Left ventricle myocardium inferior (tissue), 1 donor: ENCODE measurements around the gene RTN4. TPM values are rescaled to one million over a fixed set of nuclear protein-coding genes. Genes with fewer than 3 reads are reported as not detected.
"Not testable (repeated sequence)": the region's sequence is repeated elsewhere in the genome, so short reads cannot be mapped to it uniquely, and the experiment has no call there.

ENCODE experiments used
- DNase-seq: peaks from one replicate; pipeline ENCODE4 v3.0.0-alpha.2; 2020
- H3K27ac ChIP-seq: fragments of 200-600 bp; replicated peaks from 2 replicates; pipeline ENCODE4 v1.8.0; 2021
- H3K27me3 ChIP-seq: fragments of 200-600 bp; 2 replicates; pipeline ENCODE4 v1.8.0; 2021; ENCODE audit warnings: low read depth
- H3K36me3 ChIP-seq: fragments of 200-600 bp; 2 replicates; pipeline ENCODE4 v1.8.0; 2021
- H3K4me1 ChIP-seq: fragments of 200-600 bp; 2 replicates; pipeline ENCODE4 v1.8.0; 2021
- H3K4me3 ChIP-seq: fragments of 200-600 bp; 2 replicates; pipeline ENCODE4 v1.8.0; 2021; ENCODE audit warnings: mild to moderate bottlenecking, moderate library complexity
- H3K9me3 ChIP-seq: fragments of 200-600 bp; replicated peaks from 2 replicates; pipeline ENCODE4 v1.8.0; 2021
- CTCF ChIP-seq: fragments of 200-600 bp; IDR thresholded peaks from 2 replicates; pipeline ENCODE4 v1.8.0; 2021; ENCODE audit warnings: antibody characterized with exemption, mild to moderate bottlenecking, borderline replicate concordance
- intact Hi-C: fragments of 100-400 bp; cut with micrococcal nuclease; formaldehyde crosslinking; loops from one replicate; pipeline ENCODE4 v1.11.0; 2022
- total RNA-seq: library from RNA; stranded (reverse); fragmentation: NEBNext Ultra II Directional; extraction: Animal tissue kit (Norgen Biotek cat#: 25700); gene quantifications from one replicate; pipeline ENCODE4 v1.2.1, GENCODE V29; 2021
- donor health status: DM: no; HTN: yes; CAD: no; lungs with severe emphysema.

The RTN4 gene
- total RNA-seq, 1 donor from 2014 or later: 105 TPM

- H3K27ac ChIP-seq: no peak overlapping the region
- no peak for DNase-seq
- peaks cover 40% of the 10 kb centered on the region for H3K4me1 ChIP-seq
- no peak for TF ChIP-seq CTCF
- H3K9me3 ChIP-seq: no peaks in the 10 kb centered on the region
- intact Hi-C loops: no loop called here
- no peaks in the 10 kb centered on the region for H3K27me3 ChIP-seq
- no peak overlapping the region for H3K4me3 ChIP-seq
- no peaks in the 10 kb centered on the region for H3K36me3 ChIP-seq
Measured at GRCh38 chr2:54997826-54998225, 52.4 kb downstream of the RTN4 start.

GRCh38 chr2:54995553-54995952 lies 54.7 kb downstream of the RTN4 start:
- TF ChIP-seq CTCF: no peak
- DNase-seq: no peak
- peaks cover 28% of the 10 kb centered on the region for H3K4me1 ChIP-seq
- H3K27me3 ChIP-seq: no peaks in the 10 kb centered on the region
- no peaks in the 10 kb centered on the region for H3K9me3 ChIP-seq
- H3K36me3 ChIP-seq: no peaks in the 10 kb centered on the region
- H3K4me3 ChIP-seq: no peak overlapping the region
- intact Hi-C loops: no loop called here
- no peak overlapping the region for H3K27ac ChIP-seq

- intact Hi-C loops, H3K9me3 ChIP-seq, DNase-seq, H3K36me3 ChIP-seq, H3K4me3 ChIP-seq, H3K27ac ChIP-seq: not testable (repeated sequence)
- Histone ChIP-seq H3K4me1 (peaks cover 22% of the 10 kb centered on the region), H3K27me3 (peaks cover 13% of the 10 kb centered on the region)
Measured at GRCh38 chr2:54990694-54991093, 59.6 kb downstream of the RTN4 start.

GRCh38 chr2:54988612-54989011 lies 61.6 kb downstream of the RTN4 start:
- peaks cover 13% of the 10 kb centered on the region for H3K27me3 ChIP-seq
- no peaks in the 10 kb centered on the region for H3K9me3 ChIP-seq
- no peaks in the 10 kb centered on the region for H3K36me3 ChIP-seq
- TF ChIP-seq CTCF: no peak
- intact Hi-C loops: no loop called here
- no peak overlapping the region for H3K4me3 ChIP-seq
- H3K4me1 ChIP-seq: peaks cover 34% of the 10 kb centered on the region
- DNase-seq: no peak
- no peak overlapping the region for H3K27ac ChIP-seq

- no peak for DNase-seq
- no peak for TF ChIP-seq CTCF
- peaks cover 3% of the 10 kb centered on the region for H3K36me3 ChIP-seq
- peaks cover 17% of the 10 kb centered on the region for H3K27me3 ChIP-seq
- H3K4me1 ChIP-seq: peaks cover 45% of the 10 kb centered on the region
- no peak overlapping the region for H3K27ac ChIP-seq
- no peaks in the 10 kb centered on the region for H3K9me3 ChIP-seq
- H3K4me3 ChIP-seq: no peak overlapping the region
- intact Hi-C loops: no loop called here
Measured at GRCh38 chr2:54986264-54986663, 64.0 kb downstream of the RTN4 start.

- H3K36me3 ChIP-seq: peaks cover 3% of the 10 kb centered on the region
- TF ChIP-seq CTCF: no peak
- no peaks in the 10 kb centered on the region for H3K9me3 ChIP-seq
- H3K27me3 ChIP-seq: peaks cover 17% of the 10 kb centered on the region
- no peak overlapping the region for H3K27ac ChIP-seq
- H3K4me3 ChIP-seq: no peak overlapping the region
- DNase-seq: no peak
- intact Hi-C loops: no loop called here
- peaks cover 60% of the 10 kb centered on the region for H3K4me1 ChIP-seq
Measured at GRCh38 chr2:54984476-54984875, 65.8 kb downstream of the RTN4 start.
